AG04450 (cell line): ENCODE results near the gene TAPBP. TPM values are rescaled to one million over a fixed set of nuclear protein-coding genes. Genes with fewer than 3 reads are reported as not detected.

Experiments used
- CTCF ChIA-PET: fragments of 300-600, 350-600 bp; formaldehyde crosslinking; extraction: SDS; loops from one replicate; lab custom pipeline; 2022; ENCODE audit warnings: antibody characterized with exemption, inconsistent platforms; lab: Charles Lee
- POLR2A ChIA-PET: fragments of 350-600 bp; formaldehyde crosslinking; extraction: SDS; loops from one replicate; lab custom pipeline; 2021; ENCODE audit warnings: antibody characterized with exemption, inconsistent platforms; lab: Yijun Ruan, JAX
- DNase-seq: peaks from one replicate; pipeline ENCODE4 v3.0.0-alpha.2; 2011; ENCODE audit warnings: low read depth, low spot score
- H3K27ac ChIP-seq: one replicate; pipeline ENCODE4 v1.5.1; 2012; ENCODE audit warnings: low read depth, low read length, control low read depth
- H3K27me3 ChIP-seq: one replicate; pipeline ENCODE4 v1.6.0; 2012; ENCODE audit warnings: low read length; ENCODE audit not compliant: control insufficient read depth, insufficient read depth
- H3K4me3 ChIP-seq: 2 replicates; pipeline ENCODE4 v1.5.1; 2011; ENCODE audit warnings: mild to moderate bottlenecking, low read depth, low read length, control low read depth
- H3K9me3 ChIP-seq: 2 replicates; pipeline ENCODE4 v1.5.1; 2012; ENCODE audit warnings: low read length; ENCODE audit not compliant: control insufficient read depth, insufficient read depth
- CTCF ChIP-seq: IDR thresholded peaks from 2 replicates; pipeline ENCODE4 v1.5.1; 2011; ENCODE audit warnings: low read depth, low read length, control low read depth, inconsistent platforms
- polyA plus RNA-seq: library from polyadenylated mRNA; depleted of rRNA; stranded (reverse); fragments of >200 nt; gene quantifications from 2 replicates; pipeline ENCODE4 v1.2.3, GENCODE V29; 2011

TAPBP gene
- polyA plus RNA-seq, 1 experiment = 29.3 TPM

GRCh38 chr6:33304216-33304615, 9.7 kb downstream of the TAPBP start:
- TF ChIP-seq CTCF = no peak
- Histone ChIP-seq H3K4me3 (no peak overlapping the region), H3K27me3 (no peaks in the 10 kb centered on the region), H3K27ac (no peak overlapping the region), H3K9me3 (no peaks in the 10 kb centered on the region; the same call in 1 of the 2 replicates)
- ChIA-PET CTCF (interaction anchor here (0.9 kb wide), 1 partner anchor 121 kb away, joined by 3 read pairs; no protein-coding TSS in a partner anchor), POLR2A (no interaction called here)
- DNase-seq = no peak

- POLR2A ChIA-PET = interaction anchor here (0.7 kb wide), 3 partner anchors 234 to 1141 kb away, joined by 3 to 11 read pairs (median 8); no protein-coding TSS in a partner anchor
- no peak for DNase-seq
- CTCF ChIA-PET = interaction anchor here (1.2 kb wide), 1 partner anchor 16 kb away, joined by 13 read pairs; the partner anchor contains the start of gene ZBTB22
Observed at GRCh38 chr6:33301877-33302276, 12.0 kb downstream of the TAPBP start.

GRCh38 chr6:33299237-33299944, 14.5 kb downstream of the TAPBP start:
- POLR2A ChIA-PET = interaction anchor here (0.6 to 2.6 kb wide), 12 partner anchors 9 to 328 kb away, joined by 3 to 14 read pairs (median 4); partner anchors contain the start of genes B3GALT4, PFDN6, RPS18 and TAPBP
- CTCF ChIA-PET = interaction anchor here (0.8 to 1.7 kb wide), 8 partner anchors 9 to 104 kb away, joined by 3 to 14 read pairs (median 5); partner anchors contain the start of genes PFDN6, TAPBP, WDR46 and ZBTB22
- TF ChIP-seq CTCF = peak; percentile 79
- Histone ChIP-seq H3K27ac (peak overlapping the region; percentile 98), H3K27me3 (no peaks in the 10 kb centered on the region), H3K4me3 (peak overlapping the region; percentile 91), H3K9me3 (no peaks in the 10 kb centered on the region; the same call in 1 of the 2 replicates)
- DNase-seq = peak; percentile 77

More at GRCh38 chr6:33301877-33302276, 12.0 kb downstream of the TAPBP start:
- no peak overlapping the region for H3K27ac ChIP-seq
- no peak overlapping the region for H3K4me3 ChIP-seq
- no peak for TF ChIP-seq CTCF
- H3K9me3 ChIP-seq = no peaks in the 10 kb centered on the region; the same call in 1 of the 2 replicates
- H3K27me3 ChIP-seq = no peaks in the 10 kb centered on the region

- ChIA-PET CTCF (interaction anchor here (0.8 to 1.7 kb wide), 7 partner anchors 9 to 105 kb away, joined by 3 to 14 read pairs (median 5); partner anchors contain the start of genes PFDN6, TAPBP, WDR46 and ZBTB22), POLR2A (interaction anchor here (0.8 to 2.6 kb wide), 9 partner anchors 8 to 50 kb away, joined by 3 to 14 read pairs (median 4); partner anchors contain the start of genes B3GALT4, PFDN6, TAPBP and WDR46)
- Histone ChIP-seq H3K9me3 (no peaks in the 10 kb centered on the region; the same call in 1 of the 2 replicates), H3K27ac (peak within 1 kb of the TSS; percentile 98), H3K4me3 (peak within 1 kb of the TSS; percentile 91), H3K27me3 (no peaks in the 10 kb centered on the region)
- TF ChIP-seq CTCF = no peak
- no peak for DNase-seq
Observed at GRCh38 chr6:33298773-33299236, 15.1 kb downstream of the TAPBP start, which contains the start of gene RGL2. RGL2 (minus strand) TSS chr6:33298942; CDS start chr6:33298610, 332 bp downstream.
